IPS-NIHi7 (cell line): ENCODE data around the gene PATL2.
"Not testable (repeated sequence)": the region's sequence is repeated elsewhere in the genome, so short reads cannot be mapped to it uniquely, and the experiment has no call there.

Experiments
- DNase-seq: peaks from one replicate; pipeline ENCODE4 v3.0.0; 2012; ENCODE audit warnings: mixed read lengths; ENCODE audit errors: extremely low spot score

PATL2 gene

DNA sequence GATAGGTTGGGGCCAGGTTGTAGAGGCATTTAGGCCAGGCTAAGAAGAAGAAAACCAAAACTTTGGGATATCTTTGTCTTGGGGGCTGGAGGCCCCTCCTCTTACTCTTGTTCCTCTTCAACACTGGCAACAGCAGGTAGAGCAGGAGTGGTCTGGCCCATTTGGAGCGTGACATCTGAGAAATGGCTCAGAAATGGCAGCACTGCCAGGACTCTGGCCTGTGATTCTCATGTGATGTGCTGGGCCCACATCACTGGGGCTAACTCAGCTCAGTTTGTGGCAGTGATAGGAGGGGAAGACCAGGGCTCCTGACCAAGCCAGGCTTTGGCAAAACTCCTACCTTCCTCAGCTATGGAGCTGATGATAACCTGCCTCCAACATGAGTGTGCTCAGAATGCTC, 18.5 kb downstream of the PATL2 start:
- DNase-seq: no peak

DNA sequence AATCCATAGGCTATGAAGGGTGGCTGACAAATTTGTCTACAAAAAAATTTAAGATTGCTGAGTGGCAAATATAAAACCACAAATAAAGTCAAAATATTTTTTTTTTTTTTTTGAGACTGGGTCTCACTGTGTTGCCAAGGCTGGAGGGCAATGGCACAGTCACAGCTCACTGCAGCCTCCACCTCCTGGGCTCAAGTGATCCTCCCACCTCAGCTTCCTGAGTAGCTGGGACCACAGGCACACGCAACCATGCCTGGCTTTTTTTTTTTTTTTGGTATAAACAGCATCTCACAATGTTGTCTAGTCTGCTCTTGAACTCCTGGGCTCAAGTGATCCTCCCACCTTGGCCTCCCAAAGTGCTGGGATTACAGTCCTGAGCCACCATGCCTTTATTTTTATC, 20.9 kb downstream of the PATL2 start:
- DNase-seq: not testable (repeated sequence)

DNA sequence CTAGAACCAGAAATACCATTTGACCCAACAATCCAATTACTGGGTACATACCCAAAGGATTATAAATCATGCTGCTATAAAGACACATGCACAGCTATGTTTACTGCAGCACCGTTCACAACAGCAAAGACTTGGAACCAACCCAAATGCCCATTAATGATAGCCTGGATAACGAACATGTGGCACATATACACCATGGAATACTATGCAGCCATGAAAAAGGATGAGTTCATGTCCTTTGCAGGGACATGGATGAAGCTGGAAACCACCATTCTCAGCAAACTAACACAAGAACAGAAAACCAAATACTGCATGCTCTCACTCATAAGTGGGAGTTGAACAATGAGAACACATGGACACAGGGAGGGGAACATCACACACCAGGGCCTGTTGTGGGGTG, 21.8 kb downstream of the PATL2 start:
- not testable (repeated sequence) for DNase-seq

DNA sequence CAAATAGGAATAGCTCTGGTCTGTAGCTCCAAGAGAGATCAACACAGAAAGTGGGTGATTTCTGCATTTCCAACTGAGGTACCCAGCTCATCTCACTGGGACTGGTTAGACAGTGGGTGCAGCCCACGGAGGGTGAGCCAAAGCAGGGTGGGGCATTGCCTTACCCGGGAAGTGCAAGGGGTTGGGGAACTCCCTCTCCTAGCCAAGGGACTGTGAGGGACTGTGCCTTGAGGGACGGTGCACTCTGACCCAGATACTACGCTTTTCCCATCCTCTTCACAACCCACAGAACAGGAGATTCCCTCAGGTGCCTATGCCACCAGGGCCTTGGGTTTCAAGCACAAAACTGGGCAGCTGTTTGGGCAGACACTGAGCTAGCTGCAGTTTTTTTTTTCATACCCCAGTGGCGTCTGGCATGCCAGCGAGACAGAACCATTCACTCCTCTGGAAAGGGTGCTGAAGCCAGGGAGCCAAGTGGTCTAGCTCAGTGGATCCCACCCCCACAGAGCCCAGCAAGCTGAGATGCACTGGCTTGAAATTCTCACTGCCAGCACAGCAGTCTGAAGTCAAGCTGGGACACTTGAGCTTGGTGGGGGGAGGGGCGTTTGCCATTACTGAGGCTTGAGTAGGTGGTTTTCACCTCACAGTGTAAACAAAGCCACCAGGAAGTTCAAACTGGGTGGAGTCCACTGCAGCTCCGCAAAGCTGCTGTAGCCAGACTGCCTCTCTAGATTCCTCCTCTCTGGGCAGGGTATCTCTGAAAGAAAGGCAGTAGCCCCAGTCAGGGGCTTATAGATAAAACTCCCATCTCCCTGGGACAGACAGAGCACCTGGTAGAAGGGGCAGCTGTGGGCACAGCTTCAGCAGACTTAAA, 28.1 kb downstream of the PATL2 start:
- DNase-seq: not testable (repeated sequence)

DNA sequence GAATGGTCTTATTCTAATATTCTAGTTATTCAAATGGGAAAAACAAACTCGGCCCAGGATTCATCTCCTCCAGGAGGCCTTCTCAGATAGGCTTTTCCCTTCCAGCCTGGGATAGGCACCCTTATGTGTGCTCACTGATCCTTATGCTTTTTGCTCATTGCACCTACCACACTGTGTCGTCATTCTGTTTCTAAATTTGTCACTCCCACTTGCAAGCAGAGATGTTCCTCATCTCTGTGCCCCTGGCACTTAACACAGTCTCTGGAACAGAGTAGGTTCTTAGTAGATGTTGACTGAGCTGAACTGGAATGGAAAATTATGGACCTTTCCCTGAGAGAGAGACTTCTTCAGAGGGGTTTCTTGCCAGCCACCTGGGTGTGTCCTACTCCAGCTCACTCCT, 28.9 kb downstream of the PATL2 start:
- DNase-seq: no peak

DNA sequence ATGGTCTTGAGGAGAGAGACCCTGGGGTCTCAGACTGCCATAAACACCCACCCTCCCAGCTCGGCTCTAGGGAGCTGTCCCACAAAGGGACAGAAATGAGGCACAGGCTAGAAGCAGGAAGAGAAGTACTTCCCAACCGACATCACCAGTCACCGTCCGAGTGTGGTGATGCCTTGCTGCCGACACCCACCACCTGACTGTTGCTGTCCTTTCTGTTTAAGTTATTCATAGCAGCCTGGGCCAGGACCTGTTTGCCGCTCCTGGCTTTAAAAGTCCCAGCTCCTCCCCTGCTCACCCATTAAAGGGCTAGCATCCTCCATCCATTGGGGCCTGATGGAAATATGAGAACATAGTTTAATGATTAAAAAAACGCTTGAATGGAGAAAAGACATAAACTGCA, 34.4 kb downstream of the PATL2 start:
- no peak for DNase-seq

DNA sequence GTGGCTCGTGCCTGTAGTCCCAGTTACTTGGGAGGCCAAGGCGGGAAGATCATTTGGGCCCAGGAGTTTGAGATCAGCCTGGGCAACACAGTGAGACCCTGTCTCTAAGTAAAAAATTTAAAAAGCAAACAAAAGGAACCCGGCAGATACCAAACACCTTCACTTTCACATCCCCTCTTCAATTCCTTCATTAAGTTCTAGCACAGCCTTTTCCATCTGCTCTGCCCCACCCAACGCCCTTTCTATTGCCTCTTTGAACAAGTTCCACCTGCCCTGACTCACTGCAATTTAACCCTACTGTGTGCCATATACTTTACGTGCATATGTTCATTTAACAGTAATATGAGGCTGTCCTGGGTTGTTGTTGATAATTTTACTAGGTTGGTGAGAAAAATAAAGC, 35.2 kb downstream of the PATL2 start:
- DNase-seq: no peak

DNA sequence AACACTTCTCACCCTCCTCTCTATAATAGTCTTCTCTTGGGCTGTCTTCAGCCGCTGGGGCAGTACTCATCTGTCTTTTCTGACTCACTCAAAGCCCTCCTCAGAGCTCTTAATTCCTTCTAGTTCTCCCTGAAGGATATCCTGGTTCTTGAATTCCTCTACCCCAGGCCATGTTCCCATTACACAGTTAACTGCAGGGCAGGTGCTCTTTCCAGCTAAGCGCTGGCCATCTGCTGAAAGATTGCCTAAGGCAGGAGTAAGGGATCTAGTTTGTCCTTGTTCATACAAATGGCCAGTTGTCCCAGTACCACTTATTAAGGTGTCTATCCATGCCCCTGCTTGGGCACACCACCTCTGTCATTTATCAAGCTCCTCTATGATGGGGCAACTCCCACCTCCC, 37.5 kb downstream of the PATL2 start:
- no peak for DNase-seq

DNA sequence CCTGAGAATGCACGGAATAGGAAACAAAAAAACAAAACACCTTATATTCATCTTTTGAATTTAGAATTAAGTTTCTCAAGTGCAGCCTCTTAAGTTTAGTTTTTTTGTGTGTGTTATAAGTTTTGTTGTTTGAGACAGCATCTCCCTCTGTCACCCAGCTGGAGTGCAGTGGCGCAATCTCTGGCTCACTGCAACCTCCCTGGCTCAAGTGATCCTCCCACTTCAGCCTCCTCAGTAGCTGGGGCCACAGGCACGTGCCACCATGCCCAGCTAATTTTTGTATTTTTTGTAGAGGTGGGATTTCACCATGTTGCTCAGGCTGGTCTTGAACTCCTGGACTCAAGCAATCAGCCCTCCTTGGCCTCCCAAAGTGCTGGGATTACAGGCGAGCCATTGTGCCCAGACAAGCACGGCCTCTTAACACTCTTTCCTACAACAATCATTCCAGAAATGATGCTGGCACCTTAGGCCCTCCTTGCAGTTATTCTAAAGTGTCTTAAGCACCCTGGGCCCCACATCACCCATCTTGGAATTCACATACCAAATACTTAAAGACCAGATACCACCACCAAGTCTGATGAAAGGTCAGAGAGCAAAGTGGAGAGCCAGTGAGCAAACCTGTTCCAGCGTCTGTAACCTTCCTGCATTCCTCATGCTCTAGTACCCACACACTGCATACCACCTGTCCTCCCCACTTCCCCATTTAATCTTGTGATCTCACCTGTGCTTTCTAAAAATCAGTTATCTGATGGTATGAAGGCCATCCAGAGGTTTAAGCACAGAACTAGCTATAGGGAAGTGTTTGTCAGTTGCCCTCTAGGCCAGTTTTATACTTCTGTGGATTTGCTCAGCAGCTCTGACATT, 40.8 kb downstream of the PATL2 start:
- DNase-seq: no peak

DNA sequence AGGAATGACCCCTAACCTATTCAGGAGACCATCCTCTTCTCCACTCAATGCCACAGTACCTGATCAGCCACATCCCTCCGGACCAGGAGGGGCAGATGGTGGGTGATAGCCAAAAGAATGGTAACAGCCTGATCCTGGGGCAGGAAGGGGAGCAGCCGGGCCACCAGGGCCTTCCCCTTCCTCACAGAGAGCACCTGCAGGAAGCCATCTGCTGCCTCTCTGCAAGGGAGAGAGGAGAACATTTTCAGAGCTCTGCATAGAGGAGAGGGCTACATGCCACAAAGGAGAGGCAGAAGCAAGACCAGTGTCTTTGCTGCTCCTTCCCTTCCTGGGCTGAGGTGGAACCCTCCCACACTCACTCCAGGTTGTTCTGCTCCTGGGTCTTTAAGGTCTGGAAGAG, 42.2 kb downstream of the PATL2 start:
- DNase-seq: no peak

DNA sequence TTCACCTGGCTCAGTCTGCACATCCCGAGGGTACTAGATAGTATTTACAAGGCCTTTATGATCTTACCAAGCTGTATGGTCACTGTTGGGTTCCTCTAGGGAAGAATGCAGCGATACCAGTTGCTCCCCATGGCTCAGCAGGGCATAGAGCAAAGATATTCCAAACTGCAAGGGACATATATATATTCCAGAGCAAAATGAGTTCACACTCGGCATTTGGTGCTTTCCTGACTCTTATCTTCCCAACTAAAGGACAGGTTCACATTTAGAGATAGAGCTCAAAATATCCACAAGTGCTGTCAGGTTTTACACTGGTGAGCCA, 44.1 kb downstream of the PATL2 start:
- no peak for DNase-seq

DNA sequence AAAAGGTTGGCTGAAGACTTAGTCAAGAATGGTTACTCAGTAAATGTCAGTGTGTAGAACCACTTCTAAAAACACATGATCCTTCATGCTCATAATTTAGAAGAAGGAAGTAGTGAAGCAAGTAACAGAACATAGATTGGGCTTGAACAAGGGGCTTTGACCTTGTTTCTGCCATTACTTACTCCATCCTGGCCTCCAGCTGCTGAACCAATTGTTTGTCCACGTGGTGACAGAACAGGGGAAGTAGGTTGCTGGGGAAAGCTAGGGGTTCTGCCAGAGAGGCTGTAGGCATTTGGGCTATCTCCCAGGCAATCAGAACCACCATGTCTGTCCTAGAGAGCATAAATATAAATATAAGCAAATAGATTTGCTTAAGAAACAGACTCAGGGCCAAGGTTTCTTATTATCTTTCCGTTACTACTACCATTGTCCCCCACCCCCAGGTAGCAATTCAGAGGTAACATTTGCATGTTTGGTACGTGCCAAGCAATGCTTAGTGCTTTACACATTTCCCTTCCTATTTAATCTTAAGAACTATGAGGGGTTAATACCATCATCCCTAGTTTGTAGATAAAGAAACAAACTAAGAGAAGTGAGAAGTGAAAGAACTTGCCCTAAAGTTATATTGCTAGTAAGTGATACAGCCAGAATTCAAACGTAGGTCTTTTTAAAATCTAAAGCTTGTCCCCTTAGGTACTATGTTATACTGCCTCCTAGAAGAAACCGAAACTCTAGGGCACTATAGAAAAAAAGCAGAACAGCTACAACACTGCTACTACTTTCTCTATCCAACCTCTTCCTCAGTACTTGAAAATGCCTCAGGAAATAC, 44.7 kb downstream of the PATL2 start:
- no peak for DNase-seq

DNA sequence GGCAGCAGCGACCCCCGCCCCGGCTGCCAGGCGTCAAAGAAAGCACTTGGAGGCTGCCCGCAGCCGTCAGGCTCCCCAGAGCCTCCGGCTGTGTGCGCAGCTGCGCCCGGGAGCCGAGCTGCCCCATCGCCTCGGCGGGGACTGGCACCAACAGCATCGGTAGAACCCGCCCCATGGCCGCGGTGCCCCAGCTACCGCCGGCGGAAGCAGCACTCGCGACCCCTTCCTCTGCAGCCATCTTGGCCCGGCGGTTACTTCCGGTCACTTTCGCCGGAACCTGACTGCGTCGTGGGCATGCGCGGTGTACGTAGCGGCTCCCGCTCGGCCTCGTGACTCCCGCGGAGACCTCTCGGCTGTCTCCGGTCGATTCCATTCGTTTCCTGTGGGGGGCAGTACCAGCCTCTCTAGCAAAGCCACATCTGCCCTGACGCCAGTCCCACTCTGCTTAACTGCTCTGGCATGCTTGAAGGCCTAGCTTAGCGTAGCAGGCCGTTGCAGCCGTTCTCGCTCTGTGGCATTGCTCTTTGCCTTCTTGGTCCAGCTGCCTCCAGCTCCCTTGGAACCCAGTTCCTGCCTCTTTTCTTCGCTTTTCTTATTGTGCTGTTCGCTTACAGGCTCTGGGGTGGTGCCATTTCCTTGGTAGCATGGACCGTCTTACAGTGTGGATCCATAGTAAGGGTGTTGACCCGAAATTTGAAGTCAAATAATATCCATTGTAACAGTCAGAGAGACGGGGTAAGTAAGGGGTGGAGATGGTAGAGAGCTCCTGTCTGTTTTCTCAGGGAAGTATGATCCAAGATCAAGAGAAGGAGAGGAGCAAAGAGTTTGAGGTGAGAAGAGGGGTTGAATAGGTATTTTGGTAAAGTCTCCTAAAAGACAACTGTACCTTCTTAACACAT, 47.5 kb downstream of the PATL2 start, which contains the start of gene SPG11:
TSS of gene SPG11 (minus strand) at position 253 of the 899 bp plus-strand sequence. CDS start at position 238, 15 bp downstream.
- peak; percentile 98 for DNase-seq

DNA sequence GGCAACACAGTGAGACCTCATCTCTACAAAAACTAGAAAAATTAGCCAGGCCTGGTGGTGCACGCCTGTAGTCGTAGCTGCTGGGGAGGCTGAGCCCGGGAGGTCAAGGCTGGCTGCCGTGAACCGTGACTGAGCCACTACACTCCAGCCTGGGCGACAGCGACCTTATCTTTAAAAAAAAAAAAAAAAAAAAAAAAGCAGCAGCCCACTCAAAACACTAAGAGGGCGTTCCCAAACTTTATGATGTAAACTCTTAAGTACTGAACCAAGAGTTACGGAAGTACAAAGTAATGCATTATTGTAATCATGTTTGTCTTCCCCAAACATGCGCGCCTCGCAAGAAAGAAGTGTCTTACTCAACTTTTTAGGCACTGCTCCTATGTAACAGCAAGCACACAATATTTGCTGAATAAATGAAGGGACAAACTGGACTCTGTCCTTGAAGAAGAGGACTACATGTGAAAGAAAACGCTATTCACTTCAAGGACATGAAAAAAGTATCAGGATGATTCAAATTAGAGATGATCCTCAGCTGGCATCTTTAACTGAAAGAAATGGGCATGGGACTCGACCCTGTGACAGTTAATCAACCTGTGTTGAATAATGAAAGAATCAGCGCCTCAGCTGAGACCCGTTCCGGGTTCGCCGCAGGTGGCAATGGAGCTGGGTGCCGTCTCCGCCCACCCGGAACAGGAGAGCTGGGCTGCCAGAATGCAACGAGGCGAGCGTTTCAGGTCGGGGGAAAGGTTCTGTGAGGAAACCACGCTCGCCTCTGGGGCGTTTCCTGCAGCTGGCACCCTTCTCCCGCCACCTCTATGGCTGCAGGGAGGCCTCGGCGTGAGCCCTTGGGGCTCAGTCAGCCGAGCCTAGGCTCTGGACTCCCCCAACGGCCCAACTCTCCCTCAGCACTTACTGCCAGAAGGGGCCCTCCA, 48.4 kb downstream of the PATL2 start:
- peak; percentile 59 for DNase-seq

DNA sequence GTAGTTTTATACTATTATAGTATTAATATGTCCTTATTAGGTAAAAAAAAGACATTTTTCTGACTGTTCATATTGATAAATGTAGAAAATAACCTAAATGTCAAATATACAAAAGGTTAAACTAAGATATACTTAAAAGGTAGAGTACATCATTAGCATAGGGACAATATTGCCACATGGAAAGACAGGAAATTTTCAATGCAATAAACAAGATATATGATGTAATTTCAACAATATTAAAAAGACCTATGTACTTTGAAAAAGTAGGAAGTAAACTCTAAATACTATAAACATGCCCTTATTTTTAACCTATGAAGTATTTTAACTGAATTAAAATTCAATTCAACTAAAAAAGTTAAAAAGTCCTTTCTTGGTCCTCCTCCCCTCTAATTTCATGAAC, 49.5 kb downstream of the PATL2 start:
- DNase-seq: no peak

DNA sequence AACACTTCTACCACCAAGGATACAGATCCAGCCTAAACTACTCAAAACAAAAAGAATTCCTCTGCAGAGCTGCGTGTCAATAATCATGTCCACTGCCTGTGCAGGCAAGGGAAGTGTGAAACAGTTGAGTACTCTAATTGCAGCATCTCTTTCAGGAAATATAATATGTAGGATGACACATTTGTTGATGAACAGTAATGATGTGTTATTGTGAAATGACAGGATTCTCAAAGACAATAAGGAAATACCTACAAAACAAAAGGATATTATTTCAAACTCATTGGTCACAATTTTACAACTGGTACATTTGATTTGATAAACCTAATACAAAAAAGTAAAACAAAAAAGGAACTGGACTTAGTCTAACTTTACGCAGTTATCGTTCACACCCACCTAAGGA, 52.1 kb downstream of the PATL2 start:
- DNase-seq: no peak

DNA sequence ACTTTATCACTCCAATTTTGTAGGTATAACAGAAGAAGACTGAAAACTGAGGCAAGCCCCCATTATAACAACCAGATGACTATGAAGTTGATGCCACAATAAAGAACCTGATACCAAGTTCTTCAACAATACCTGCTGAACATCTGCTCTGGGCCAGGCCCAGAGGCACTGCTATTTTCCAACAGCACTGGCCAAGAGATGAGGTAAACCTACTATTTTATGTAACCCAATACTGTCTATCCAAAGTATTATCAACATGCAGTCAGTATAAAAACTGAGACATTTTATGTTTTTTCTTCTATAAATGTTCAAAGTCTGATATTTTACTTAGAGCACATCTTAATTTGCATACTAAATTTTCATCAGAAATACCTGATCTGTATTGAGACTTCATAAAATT, 53.7 kb downstream of the PATL2 start:
- no peak for DNase-seq

DNA sequence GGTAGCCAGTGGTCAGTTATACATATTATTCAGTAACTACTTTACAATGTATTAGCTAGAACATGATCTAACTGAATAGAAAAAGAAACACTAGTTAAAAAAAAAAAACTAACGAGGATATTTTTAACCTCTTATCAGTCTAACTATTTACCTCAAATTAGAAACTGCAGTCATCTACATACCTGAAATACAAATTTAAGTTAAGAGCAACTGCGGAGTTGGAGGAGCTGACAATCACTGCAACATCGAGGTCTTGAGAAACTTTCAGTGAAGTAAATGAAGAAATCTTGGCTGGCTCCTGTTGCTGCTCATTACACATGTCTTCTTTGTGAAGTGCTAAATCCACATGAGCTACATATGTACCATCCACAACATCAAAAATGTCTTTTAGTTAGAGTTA, 54.2 kb downstream of the PATL2 start:
- DNase-seq: no peak

DNA sequence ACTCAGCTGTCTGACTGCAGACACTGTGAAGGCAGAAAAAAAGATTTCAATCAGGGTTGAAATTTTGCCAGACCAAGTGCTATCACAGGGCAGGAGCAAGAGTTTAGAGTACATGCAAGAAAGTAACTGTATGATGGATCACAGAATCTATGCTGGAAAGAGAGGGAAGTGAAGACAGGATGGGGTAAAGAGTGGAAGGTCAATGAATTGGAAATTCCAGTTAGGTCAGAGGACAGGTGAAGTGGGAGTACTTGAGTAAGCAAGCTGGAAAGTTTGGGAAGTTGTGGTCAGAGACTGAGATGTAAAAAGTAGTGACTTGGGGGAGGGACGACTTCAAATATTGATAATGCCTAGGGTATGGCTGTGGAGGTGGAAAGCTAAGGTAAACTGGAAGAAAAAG, 54.8 kb downstream of the PATL2 start:
- DNase-seq: no peak

DNA sequence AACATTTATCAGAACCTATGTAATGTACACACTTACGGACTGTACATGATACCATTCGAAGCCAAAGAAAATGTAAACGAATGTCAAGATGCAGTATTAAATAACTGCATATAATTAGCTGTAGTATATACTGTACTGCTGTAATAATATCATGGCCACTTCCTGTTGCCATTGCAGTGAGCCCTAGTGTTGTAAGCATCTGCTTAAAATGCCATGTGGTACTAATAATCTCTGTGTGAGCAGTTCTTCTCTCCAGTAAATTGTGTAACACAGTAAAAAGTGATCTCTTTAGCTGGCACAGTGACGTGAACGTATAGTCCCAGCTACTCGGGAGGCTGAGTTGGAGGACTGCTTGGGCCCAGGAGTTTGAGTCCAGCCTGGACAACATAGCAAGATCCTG, 56.3 kb downstream of the PATL2 start:
- DNase-seq: no peak
